Pancreas (tissue), 10 donors: Measurements from ENCODE around the gene ESD. TPM values are rescaled to one million over a fixed set of nuclear protein-coding genes. Genes with fewer than 3 reads are reported as not detected.

Experiments used
- ATAC-seq, 4 donors: fragments of 200-7000 bp; cut with Tn5 transposase; one replicate each; pipeline versions ENCODE4 v1.8.0 to v1.9.1; 2020; ENCODE audit warnings: mild to moderate bottlenecking in 4 of 4, moderate library complexity in 4 of 4
- DNase-seq, 6 donors: peaks; one replicate each; pipeline ENCODE4 v3.0.0-alpha.2; 2020
- FAIRE-seq: peaks from 2 replicates; lab custom pipeline; 2012; peaks lifted over from hg19 to GRCh38; lab: Jason Lieb, UNC
- H3K27ac ChIP-seq, 4 donors: fragments of 200-600 bp; sonication (generic); 1 replicate in 3 of 4; 2 replicates in 1 of 4; pipeline versions ENCODE4 v1.5.0 to v1.8.0; 2020
- H3K27me3 ChIP-seq, 4 donors: fragments of 200-600 bp; one replicate each; pipeline ENCODE4 v1.8.0; 2021
- H3K36me3 ChIP-seq, 3 donors: fragments of 200-600 bp; sonication (generic) in 1 of 3; one replicate each; pipeline versions ENCODE4 v1.5.0 to v1.8.0; 2020 to 2021
- H3K4me1 ChIP-seq, 3 donors: fragments of 200-600 bp; one replicate each; pipeline ENCODE4 v1.8.0; 2021
- H3K4me3 ChIP-seq, 4 donors: fragments of 200-600 bp; sonication (generic) in 2 of 4; one replicate each; pipeline versions ENCODE4 v1.5.0 to v1.8.0; 2020 to 2021
- H3K9me3 ChIP-seq, 4 donors: fragments of 200-600 bp; one replicate each; pipeline ENCODE4 v1.8.0; 2021
- WGBS, 2 donors: extraction: QIAGEN DNeasy Blood & Tissue Kit; methylation state at CpG; one replicate each; pipeline ENCODE4 v1.1.7; 2013; 5-methylcytosine and 5-hydroxymethylcytosine counted together
- intact Hi-C, 3 donors: fragments of 100-400 bp; cut with DNase I; formaldehyde crosslinking; loops; one replicate each; pipeline versions ENCODE4 v1.11.1 to v1.14.2; 2022
- polyA plus RNA-seq, 2 donors: library from polyadenylated mRNA; stranded (reverse); fragments of 200-250 nt; gene quantifications; one replicate each; pipeline ENCODE4 v1.2.3, GENCODE V29; 2013
- total RNA-seq, 6 donors: library from RNA; stranded (reverse); fragmentation: NEBNext Ultra II Directional in 4 of 6; extraction: Animal tissue kit (Norgen Biotek cat#: 25700) in 4 of 6; gene quantifications; one replicate each; pipeline versions ENCODE4 v1.2.1 to v1.2.4, GENCODE V29; 2021 to 2023
- TF ChIP-seq, protein P1 (sequence below), 4 donors: fragments of 200-600 bp; sonication (generic) in 3 of 4; IDR thresholded peaks; one replicate each; pipeline versions ENCODE4 v1.5.0 to v1.8.0; 2021; ENCODE audit warnings: antibody characterized with exemption in 4 of 4
- donor health status: healthy with polysubstance abuse.
- donor health status: DM: no; HTN: no; CAD: no; lungs with moderate emphysema.
- donor health status: DM: no; HTN: no; CAD: no.
- donor health status: control.
- donor health status: control.
- donor health status: Bipolar disorder and iron deficiency.
- donor health status: DM: yes; HTN: yes; CAD: no.
- donor health status: DM: no; HTN: no; CAD: no.
- donor health status: DM: no; HTN: no; CAD: no.
- donor health status: DM: yes; HTN: yes; CAD: no.

Gene ESD
- total and polyA plus RNA-seq, 8 donors: 19.2 to 58.9 (median 31.0) TPM

DNA sequence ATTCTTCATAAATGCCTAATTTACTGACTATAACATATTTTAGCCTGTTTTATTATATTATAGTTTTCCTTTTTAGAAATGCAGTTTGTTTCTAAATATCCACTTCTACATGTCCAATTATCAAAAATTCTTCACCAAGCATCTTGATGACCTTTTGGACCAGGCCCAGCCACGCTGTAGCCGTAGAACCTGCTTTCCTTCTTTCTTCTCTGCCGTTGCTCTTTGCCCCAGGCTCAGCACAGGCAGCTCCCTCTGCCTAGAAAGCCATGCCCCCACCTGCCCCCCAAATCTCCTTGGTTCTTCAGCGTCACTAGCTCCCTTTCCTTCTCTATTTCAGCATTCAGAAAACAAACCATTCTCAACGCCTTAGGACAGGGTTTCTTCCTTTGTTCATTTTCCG, 65.4 kb downstream of the ESD start:
- ATAC-seq: no peak
- H3K36me3 ChIP-seq: peaks cover 0 to 22% (median 0%) of the 10 kb centered on the region in 3 donors
- H3K4me1 ChIP-seq: no peaks in the 10 kb centered on the region
- TF ChIP-seq, protein P1, sequence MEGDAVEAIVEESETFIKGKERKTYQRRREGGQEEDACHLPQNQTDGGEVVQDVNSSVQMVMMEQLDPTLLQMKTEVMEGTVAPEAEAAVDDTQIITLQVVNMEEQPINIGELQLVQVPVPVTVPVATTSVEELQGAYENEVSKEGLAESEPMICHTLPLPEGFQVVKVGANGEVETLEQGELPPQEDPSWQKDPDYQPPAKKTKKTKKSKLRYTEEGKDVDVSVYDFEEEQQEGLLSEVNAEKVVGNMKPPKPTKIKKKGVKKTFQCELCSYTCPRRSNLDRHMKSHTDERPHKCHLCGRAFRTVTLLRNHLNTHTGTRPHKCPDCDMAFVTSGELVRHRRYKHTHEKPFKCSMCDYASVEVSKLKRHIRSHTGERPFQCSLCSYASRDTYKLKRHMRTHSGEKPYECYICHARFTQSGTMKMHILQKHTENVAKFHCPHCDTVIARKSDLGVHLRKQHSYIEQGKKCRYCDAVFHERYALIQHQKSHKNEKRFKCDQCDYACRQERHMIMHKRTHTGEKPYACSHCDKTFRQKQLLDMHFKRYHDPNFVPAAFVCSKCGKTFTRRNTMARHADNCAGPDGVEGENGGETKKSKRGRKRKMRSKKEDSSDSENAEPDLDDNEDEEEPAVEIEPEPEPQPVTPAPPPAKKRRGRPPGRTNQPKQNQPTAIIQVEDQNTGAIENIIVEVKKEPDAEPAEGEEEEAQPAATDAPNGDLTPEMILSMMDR (IDR thresholded peaks at IDR 0.05): no peak
- H3K27me3 ChIP-seq: no peaks in the 10 kb centered on the region
- H3K9me3 ChIP-seq: no peaks in the 10 kb centered on the region
- intact Hi-C loops: no loop called here
- no peak for DNase-seq
- no peak for FAIRE-seq
- H3K4me3 ChIP-seq: no peak overlapping the region
- 79 to 84% methylated on average over 6 of the region's 6 CpGs for WGBS, 2 donors
- no peak overlapping the region for H3K27ac ChIP-seq

DNA sequence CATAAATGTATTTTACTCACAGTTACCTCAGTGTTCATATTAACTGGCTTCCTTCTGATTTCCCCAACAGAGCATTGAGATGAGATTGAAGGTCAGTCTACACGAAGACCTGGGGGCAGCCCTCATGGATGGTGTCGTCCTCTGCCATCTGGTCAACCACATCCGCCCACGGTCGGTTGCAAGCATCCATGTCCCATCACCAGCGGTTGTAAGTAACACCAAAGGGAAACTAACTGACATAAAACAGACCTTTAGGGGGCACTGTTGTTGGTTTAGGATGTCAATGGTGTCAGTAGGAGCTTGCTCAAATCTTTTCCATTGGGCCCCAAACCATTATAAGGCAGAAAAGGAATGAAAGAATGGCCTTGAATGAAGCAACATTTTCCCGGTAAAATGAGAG, 68.2 kb downstream of the ESD start:
- FAIRE-seq: no peak
- H3K4me3 ChIP-seq: no peak overlapping the region
- H3K27ac ChIP-seq: no peak overlapping the region
- 91 to 93% methylated on average over 7 of the region's 7 CpGs for WGBS, 2 donors
- TF ChIP-seq, protein P1 (IDR thresholded peaks at IDR 0.05): no peak
- ATAC-seq: no peak
- peaks cover 0 to 32% (median 0%) of the 10 kb centered on the region in 3 donors for H3K36me3 ChIP-seq
- intact Hi-C loops: no loop called here
- no peaks in the 10 kb centered on the region for H3K9me3 ChIP-seq
- no peaks in the 10 kb centered on the region for H3K4me1 ChIP-seq
- DNase-seq: no peak
- H3K27me3 ChIP-seq: no peaks in the 10 kb centered on the region

DNA sequence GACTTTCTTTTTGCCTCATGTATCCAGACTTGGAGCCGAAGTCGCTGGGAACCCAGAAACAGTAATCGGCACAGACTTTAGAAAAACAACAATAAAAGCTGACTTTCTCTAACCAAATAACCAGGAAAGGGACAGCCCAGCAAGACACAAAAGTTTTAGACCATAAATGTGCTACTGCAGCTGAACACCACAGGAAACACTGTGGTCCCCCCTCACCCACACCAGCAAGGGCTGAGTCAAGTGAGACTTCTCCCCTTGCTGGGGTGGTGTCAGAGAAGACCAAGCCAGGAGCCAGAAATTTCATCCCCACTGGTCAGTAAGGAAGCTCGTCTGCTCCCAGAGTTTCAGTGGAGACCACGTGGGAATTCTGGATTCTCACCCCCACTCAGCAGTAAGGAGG, 70.6 kb downstream of the ESD start:
- no peak overlapping the region for H3K27ac ChIP-seq
- H3K4me3 ChIP-seq: no peak overlapping the region
- peaks cover 0 to 23% (median 0%) of the 10 kb centered on the region in 3 donors for H3K36me3 ChIP-seq
- no peaks in the 10 kb centered on the region for H3K27me3 ChIP-seq
- DNase-seq (no peak), ATAC-seq (no peak), FAIRE-seq (no peak)
- 91 to 92% methylated on average over 5 of the region's 5 CpGs for WGBS, 2 donors
- TF ChIP-seq, protein P1 (IDR thresholded peaks at IDR 0.05): no peak
- H3K4me1 ChIP-seq: no peaks in the 10 kb centered on the region
- no peaks in the 10 kb centered on the region for H3K9me3 ChIP-seq
- intact Hi-C loops: no loop called here

Other genes with a start within 250 kb of the ESD start
- 10 to 100 TPM in 1 of 6 donors, 1 to 10 TPM in 5; 3.0 to 10.5 (median 4.2) TPM for gene LRCH1, start 244.0 kb downstream of the ESD start, total RNA-seq
- 1 to 10 TPM; 2.0 to 3.4 TPM for gene LRCH1, start 244.0 kb downstream of the ESD start, polyA plus RNA-seq
- gene HTR2A, start 99.9 kb upstream of the ESD start, total RNA-seq: under 1 TPM in 2 of 6 donors, not detected in 4; 0.03 to 0.18 TPM
- under 1 TPM in 1 of 2 donors, not detected in 1; 0.08 TPM for gene HTR2A, start 99.9 kb upstream of the ESD start, polyA plus RNA-seq